ENCODE measurements around the gene TPST2.

DNA sequence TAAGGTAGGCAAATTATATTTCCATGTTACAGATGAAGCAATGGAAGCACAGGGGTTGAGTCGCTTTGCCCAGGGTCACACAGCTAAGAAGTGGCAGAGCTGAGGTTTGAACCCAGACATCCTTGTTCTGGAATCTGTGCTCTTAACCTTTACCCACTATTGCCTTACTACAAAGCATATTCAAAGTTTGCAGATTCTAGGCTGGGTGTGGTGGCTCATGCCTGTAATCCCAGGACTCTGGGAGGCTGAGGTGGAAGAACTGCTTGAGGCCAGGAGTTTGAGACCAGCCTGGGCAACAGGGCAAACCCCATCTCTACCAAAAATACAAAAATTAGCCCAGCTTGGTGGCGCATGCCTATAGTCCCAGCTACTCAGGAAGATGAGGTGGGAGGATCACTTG, 49.8 kb downstream of the TPST2 start:
- TF ChIP-seq, protein P1, sequence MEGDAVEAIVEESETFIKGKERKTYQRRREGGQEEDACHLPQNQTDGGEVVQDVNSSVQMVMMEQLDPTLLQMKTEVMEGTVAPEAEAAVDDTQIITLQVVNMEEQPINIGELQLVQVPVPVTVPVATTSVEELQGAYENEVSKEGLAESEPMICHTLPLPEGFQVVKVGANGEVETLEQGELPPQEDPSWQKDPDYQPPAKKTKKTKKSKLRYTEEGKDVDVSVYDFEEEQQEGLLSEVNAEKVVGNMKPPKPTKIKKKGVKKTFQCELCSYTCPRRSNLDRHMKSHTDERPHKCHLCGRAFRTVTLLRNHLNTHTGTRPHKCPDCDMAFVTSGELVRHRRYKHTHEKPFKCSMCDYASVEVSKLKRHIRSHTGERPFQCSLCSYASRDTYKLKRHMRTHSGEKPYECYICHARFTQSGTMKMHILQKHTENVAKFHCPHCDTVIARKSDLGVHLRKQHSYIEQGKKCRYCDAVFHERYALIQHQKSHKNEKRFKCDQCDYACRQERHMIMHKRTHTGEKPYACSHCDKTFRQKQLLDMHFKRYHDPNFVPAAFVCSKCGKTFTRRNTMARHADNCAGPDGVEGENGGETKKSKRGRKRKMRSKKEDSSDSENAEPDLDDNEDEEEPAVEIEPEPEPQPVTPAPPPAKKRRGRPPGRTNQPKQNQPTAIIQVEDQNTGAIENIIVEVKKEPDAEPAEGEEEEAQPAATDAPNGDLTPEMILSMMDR (IDR thresholded peaks at IDR 0.05): no peak
- TF ChIP-seq POLR2A (IDR thresholded peaks at IDR 0.05): no peak

Measured in esophagus squamous epithelium (tissue), 4 donors.